Fibroblast of lung (primary cell): ENCODE measurements around the gene TWIST2.

Experiments used
- EZH2 ChIP-seq: IDR thresholded peaks from 2 replicates; pipeline ENCODE4 v1.5.1; 2012; ENCODE audit warnings: low read length, control low read depth, mild to moderate bottlenecking; ENCODE audit errors: missing control alignments
- TF ChIP-seq, protein P1 (sequence below), 2 donors: IDR thresholded peaks in 1 of 2; conservative IDR thresholded peaks in 1 of 2; 1 replicate in 1 of 2; 2 replicates in 1 of 2; pipeline ENCODE4 v1.5.1; 2011 to 2012; ENCODE audit warnings: low read length in 2 of 2, control low read depth in 1 of 2, inconsistent platforms in 1 of 2, low read depth in 1 of 2, mild to moderate bottlenecking in 1 of 2

DNA sequence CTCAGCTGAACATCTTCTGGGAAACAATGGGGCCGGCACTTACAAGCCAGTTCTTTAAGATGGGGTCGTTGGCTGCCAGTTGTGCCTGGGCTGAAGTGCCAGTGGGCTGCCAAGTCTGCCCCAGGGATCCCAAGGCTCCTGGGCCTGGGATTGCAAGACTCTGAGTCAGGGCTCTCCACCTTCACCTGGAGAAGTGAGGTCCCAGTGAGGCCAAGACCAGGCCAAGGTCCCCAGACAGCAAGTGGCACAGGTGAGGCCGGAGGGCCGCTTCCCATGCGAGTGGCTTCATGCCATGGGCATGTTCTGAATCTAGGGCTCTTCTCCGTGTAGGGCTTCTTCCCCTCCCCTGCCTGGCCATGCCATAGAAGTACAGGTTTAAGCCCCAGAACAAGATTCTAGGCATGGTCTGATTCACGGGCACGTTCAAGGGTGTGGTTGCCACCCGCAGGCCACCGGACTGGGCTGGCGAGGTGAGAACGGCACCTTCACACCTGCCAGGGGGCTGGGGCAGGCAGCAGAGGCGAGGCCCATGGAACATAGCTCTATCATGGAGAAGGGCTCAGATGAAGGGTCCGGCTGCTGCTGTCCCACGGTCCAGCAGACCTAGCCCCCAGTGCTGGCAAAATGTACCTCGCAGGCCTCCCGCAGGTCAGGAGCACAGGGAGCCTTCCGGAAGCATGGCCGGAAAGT, 36.4 kb downstream of the TWIST2 start:
- TF ChIP-seq, protein P1, sequence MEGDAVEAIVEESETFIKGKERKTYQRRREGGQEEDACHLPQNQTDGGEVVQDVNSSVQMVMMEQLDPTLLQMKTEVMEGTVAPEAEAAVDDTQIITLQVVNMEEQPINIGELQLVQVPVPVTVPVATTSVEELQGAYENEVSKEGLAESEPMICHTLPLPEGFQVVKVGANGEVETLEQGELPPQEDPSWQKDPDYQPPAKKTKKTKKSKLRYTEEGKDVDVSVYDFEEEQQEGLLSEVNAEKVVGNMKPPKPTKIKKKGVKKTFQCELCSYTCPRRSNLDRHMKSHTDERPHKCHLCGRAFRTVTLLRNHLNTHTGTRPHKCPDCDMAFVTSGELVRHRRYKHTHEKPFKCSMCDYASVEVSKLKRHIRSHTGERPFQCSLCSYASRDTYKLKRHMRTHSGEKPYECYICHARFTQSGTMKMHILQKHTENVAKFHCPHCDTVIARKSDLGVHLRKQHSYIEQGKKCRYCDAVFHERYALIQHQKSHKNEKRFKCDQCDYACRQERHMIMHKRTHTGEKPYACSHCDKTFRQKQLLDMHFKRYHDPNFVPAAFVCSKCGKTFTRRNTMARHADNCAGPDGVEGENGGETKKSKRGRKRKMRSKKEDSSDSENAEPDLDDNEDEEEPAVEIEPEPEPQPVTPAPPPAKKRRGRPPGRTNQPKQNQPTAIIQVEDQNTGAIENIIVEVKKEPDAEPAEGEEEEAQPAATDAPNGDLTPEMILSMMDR (conservative IDR thresholded peaks at IDR 0.05 in 1 of 2, IDR thresholded peaks at IDR 0.05 in 1 of 2; ENCODE audit: low read depth in 1 of 2, low read length in 2 of 2) = no peak
- no peak for TF ChIP-seq EZH2
